NCI-H1417 (cell line): ENCODE results near the gene CDC23.

Experiments
- DNase-seq, 3 experiments: peaks; one replicate each; lab custom pipeline; 2025; lab: John Stamatoyannopoulos, UW

CDC23 gene

GRCh38 chr5:138141734-138142133, 71.4 kb downstream of the CDC23 start:
- no peak for DNase-seq

- no peak for DNase-seq
Observed at GRCh38 chr5:138140268-138140667, 72.9 kb downstream of the CDC23 start.

- DNase-seq: no peak
Observed at GRCh38 chr5:138139781-138140090, 73.4 kb downstream of the CDC23 start.

- DNase-seq: peak; percentile 71 to 86 (median 72)
Observed at GRCh38 chr5:138138949-138139780, 74.0 kb downstream of the CDC23 start, which contains the start of gene NME5. TSS of gene NME5 (minus strand) at chr5:138139428. CDS start at chr5:138138780, 648 bp downstream.
